GM21515 (cell line): Measurements from ENCODE around the gene MCCC2.
"Not testable (repeated sequence)": the region's sequence is repeated elsewhere in the genome, so short reads cannot be mapped to it uniquely, and the experiment has no call there.

ENCODE experiments used
- ATAC-seq: cut with Tn5 transposase; IDR thresholded peaks from one replicate; pipeline ENCODE4 v1.9.1; 2021; ENCODE audit not compliant: unreplicated experiment

The MCCC2 gene

GRCh38 chr5:71658916-71659662 is 71.9 kb downstream of the MCCC2 start:
- ATAC-seq = no peak

GRCh38 chr5:71662381-71662780 is 75.2 kb downstream of the MCCC2 start:
- ATAC-seq = no peak

- no peak for ATAC-seq
Observed at GRCh38 chr5:71663191-71663969, 76.2 kb downstream of the MCCC2 start.

- ATAC-seq = not testable (repeated sequence)
Observed at GRCh38 chr5:71664615-71665014, 77.5 kb downstream of the MCCC2 start.

- ATAC-seq = no peak
Observed at GRCh38 chr5:71666321-71666720, 79.2 kb downstream of the MCCC2 start.

- ATAC-seq = no peak
Observed at GRCh38 chr5:71677977-71678376, 90.8 kb downstream of the MCCC2 start.

- no peak for ATAC-seq
Observed at GRCh38 chr5:71679714-71680113, 92.6 kb downstream of the MCCC2 start.

- no peak for ATAC-seq
Observed at GRCh38 chr5:71680510-71680909, 93.4 kb downstream of the MCCC2 start.

GRCh38 chr5:71681296-71681695 is 94.2 kb downstream of the MCCC2 start:
- ATAC-seq = no peak

- no peak for ATAC-seq
Observed at GRCh38 chr5:71684309-71684708, 97.2 kb downstream of the MCCC2 start.

- no peak for ATAC-seq
Observed at GRCh38 chr5:71693828-71694427, 106.8 kb downstream of the MCCC2 start.

GRCh38 chr5:71695071-71695470 is 107.9 kb downstream of the MCCC2 start:
- no peak for ATAC-seq

- ATAC-seq = no peak
Observed at GRCh38 chr5:71695595-71695994, 108.5 kb downstream of the MCCC2 start.

- ATAC-seq = no peak
Observed at GRCh38 chr5:71697967-71698366, 110.8 kb downstream of the MCCC2 start.

- no peak for ATAC-seq
Observed at GRCh38 chr5:71699233-71699632, 112.1 kb downstream of the MCCC2 start.

- ATAC-seq = no peak
Observed at GRCh38 chr5:71699751-71700150, 112.6 kb downstream of the MCCC2 start.

- ATAC-seq = no peak
Observed at GRCh38 chr5:71700803-71701202, 113.7 kb downstream of the MCCC2 start.

- no peak for ATAC-seq
Observed at GRCh38 chr5:71701407-71701806, 114.3 kb downstream of the MCCC2 start.

- ATAC-seq = no peak
Observed at GRCh38 chr5:71703941-71704340, 116.8 kb downstream of the MCCC2 start.

- ATAC-seq = no peak
Observed at GRCh38 chr5:71705421-71705820, 118.3 kb downstream of the MCCC2 start.

GRCh38 chr5:71706906-71707305 is 119.8 kb downstream of the MCCC2 start:
- no peak for ATAC-seq
